ENCODE data around the gene FAM171A1.
A peak's percentile ranks its signal among the peaks of the same experiment; 100 is the strongest.
"Not testable (repeated sequence)": the region's sequence is repeated elsewhere in the genome, so short reads cannot be mapped to it uniquely, and the experiment has no call there.

The FAM171A1 gene

DNA sequence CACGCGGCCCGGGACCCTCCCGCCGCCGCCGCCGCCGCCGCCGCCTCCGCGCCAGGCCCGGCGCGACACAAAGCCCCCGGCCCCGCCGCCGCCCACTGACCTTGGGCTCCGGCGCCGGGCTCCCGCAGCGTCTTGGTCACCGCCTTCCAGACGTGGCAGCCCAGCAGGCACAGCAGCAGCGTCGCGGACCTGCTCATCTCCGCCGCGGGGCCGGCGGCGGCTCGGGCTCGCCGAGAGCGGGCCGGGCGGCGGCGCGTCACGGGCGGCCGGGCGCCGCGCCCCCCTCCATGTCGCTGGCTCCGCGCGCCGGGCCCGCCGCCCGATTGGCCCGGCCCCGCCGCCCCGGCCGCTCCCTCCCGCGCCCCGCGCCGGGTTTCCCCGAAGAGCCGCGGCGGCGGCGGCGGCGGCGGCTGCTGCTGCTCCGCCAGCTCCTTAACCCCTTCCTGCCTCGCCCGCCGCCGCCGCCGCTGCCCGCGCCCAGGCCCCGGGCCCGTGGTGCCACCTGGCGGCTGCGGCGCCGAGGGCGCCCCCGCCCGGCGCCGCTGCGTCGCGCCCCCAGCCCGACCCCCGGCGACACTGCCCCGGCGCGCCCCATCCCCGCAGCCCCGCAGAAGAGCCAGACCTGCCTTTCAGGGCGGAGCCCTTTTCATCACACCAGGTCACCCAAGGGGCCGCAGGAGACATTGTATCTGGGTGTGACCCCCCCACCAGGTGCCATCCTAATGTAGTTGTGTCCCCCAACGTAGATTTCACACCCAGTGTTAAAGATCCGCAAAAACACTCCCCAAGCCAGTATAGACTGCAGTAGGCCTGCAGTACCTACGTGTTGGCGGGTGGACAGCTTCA is at the start of gene FAM171A1:
Gene FAM171A1, minus strand, starts transcription at position 434 of the 846 bp plus-strand sequence. Its CDS starts 237 bp downstream, at position 197.
- Mint-ChIP-seq H3K27me3 (peaks cover 54% of the 10 kb centered on the region), H3K9me3 (no peaks in the 10 kb centered on the region), H3K27ac (no peak within 1 kb of the TSS), H3K4me3 (peak within 1 kb of the TSS; percentile 75), H3K36me3 (ENCODE audit: low read depth) (no peaks in the 10 kb centered on the region), H3K4me1 (ENCODE audit: low read depth) (peaks cover 8% of the 10 kb centered on the region)
- DNase-seq, result peak; percentile 73

- Mint-ChIP-seq H3K27me3 (peaks cover 26% of the 10 kb centered on the region), H3K4me3 (no peak overlapping the region), H3K9me3 (peaks cover 4% of the 10 kb centered on the region), H3K4me1 (ENCODE audit: low read depth) (no peaks in the 10 kb centered on the region), H3K27ac (no peak overlapping the region), H3K36me3 (ENCODE audit: low read depth) (no peaks in the 10 kb centered on the region)
- DNase-seq, result no peak
These were observed 49.8 kb upstream of the FAM171A1 start for GRCh38 chr10:15420858-15421257.

DNA sequence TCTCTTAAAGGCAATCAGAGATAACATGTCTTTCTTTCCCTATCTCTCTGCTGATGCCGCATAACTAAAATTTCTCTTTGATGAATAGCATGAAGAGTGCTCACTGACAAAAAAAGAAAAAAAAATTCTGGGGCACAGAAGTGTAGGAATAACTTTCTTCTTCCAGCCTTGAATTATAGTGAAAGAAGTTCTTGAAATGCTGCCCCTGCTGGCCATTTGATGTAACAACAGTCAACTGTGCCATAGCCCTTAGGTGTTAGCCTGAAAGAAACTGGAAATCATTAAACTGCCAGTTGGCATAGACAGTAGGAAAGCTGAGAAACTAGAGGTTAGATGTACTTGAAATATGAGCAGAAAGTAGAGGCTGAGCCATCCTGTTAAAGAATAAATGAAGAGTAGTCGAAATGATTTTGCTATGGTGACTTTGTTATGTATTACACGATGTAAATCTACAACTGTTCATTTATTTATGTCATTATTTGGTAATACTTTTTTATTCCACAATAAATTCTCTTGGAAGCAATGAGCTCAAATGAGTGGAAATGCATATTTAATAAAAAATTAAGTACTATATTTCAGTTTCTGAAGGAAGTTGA is 48.3 kb upstream of the FAM171A1 start:
- Mint-ChIP-seq H3K27ac (no peak overlapping the region), H3K9me3 (peaks cover 4% of the 10 kb centered on the region), H3K4me1 (ENCODE audit: low read depth) (no peaks in the 10 kb centered on the region), H3K27me3 (peaks cover 19% of the 10 kb centered on the region), H3K36me3 (ENCODE audit: low read depth) (no peaks in the 10 kb centered on the region), H3K4me3 (no peak overlapping the region)
- DNase-seq, result no peak

- peaks cover 4% of the 10 kb centered on the region for H3K9me3 Mint-ChIP-seq
- H3K36me3 Mint-ChIP-seq (ENCODE audit: low read depth), result no peaks in the 10 kb centered on the region
These were observed 44.9 kb upstream of the FAM171A1 start for GRCh38 chr10:15416034-15416433.

GRCh38 chr10:15411010-15411409 is 39.9 kb upstream of the FAM171A1 start:
- peaks cover 2% of the 10 kb centered on the region for H3K9me3 Mint-ChIP-seq
- H3K27me3 Mint-ChIP-seq, result peaks cover 20% of the 10 kb centered on the region
- H3K27ac Mint-ChIP-seq, result no peak overlapping the region
- H3K4me3 Mint-ChIP-seq, result no peak overlapping the region
- no peaks in the 10 kb centered on the region for H3K36me3 Mint-ChIP-seq (ENCODE audit: low read depth)
- no peak for DNase-seq
- H3K4me1 Mint-ChIP-seq (ENCODE audit: low read depth), result no peaks in the 10 kb centered on the region

More at GRCh38 chr10:15416034-15416433, 44.9 kb upstream of the FAM171A1 start:
- Mint-ChIP-seq H3K27me3 (peaks cover 22% of the 10 kb centered on the region), H3K27ac (no peak overlapping the region), H3K4me1 (ENCODE audit: low read depth) (no peaks in the 10 kb centered on the region), H3K4me3 (no peak overlapping the region)
- DNase-seq, result no peak

GRCh38 chr10:15409350-15409749 is 38.3 kb upstream of the FAM171A1 start:
- not testable (repeated sequence) for H3K4me3 Mint-ChIP-seq; DNase-seq; H3K36me3 Mint-ChIP-seq (ENCODE audit: low read depth); H3K4me1 Mint-ChIP-seq (ENCODE audit: low read depth); H3K27ac Mint-ChIP-seq; H3K9me3 Mint-ChIP-seq
- peaks cover 20% of the 10 kb centered on the region for H3K27me3 Mint-ChIP-seq

DNA sequence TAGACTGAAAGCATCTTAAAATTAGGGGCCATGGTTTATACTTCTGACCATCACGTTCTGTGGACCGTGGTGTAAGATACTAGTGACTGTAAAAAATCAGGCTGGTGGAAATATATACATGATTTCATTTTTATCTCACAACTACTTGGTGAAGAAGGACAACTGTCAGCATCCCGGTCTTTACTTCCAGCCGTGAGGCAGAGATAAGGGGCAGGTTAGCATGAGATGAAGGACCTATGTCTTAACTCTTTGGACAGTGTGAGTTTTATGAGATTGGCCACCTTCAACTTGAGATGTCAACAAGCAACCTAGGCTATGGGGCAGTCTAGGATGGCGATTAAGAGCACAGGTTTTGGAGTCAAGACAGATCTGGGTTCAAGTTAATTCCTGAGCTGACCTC is 37.5 kb upstream of the FAM171A1 start:
- H3K27ac Mint-ChIP-seq, result no peak overlapping the region

GRCh38 chr10:15405319-15405718 is 34.2 kb upstream of the FAM171A1 start:
- H3K4me1 Mint-ChIP-seq (ENCODE audit: low read depth), result no peaks in the 10 kb centered on the region
- H3K36me3 Mint-ChIP-seq (ENCODE audit: low read depth), result no peaks in the 10 kb centered on the region
- no peak for DNase-seq
- H3K4me3 Mint-ChIP-seq, result no peak overlapping the region
- peaks cover 13% of the 10 kb centered on the region for H3K27me3 Mint-ChIP-seq
- H3K9me3 Mint-ChIP-seq, result peaks cover 13% of the 10 kb centered on the region
- H3K27ac Mint-ChIP-seq, result no peak overlapping the region

More for the DNA sequence above, 37.5 kb upstream of the FAM171A1 start:
- no peak for DNase-seq
- H3K27me3 Mint-ChIP-seq, result peaks cover 17% of the 10 kb centered on the region
- no peaks in the 10 kb centered on the region for H3K36me3 Mint-ChIP-seq (ENCODE audit: low read depth)
- H3K9me3 Mint-ChIP-seq, result peaks cover 9% of the 10 kb centered on the region
- H3K4me1 Mint-ChIP-seq (ENCODE audit: low read depth), result no peaks in the 10 kb centered on the region
- H3K4me3 Mint-ChIP-seq, result no peak overlapping the region

DNA sequence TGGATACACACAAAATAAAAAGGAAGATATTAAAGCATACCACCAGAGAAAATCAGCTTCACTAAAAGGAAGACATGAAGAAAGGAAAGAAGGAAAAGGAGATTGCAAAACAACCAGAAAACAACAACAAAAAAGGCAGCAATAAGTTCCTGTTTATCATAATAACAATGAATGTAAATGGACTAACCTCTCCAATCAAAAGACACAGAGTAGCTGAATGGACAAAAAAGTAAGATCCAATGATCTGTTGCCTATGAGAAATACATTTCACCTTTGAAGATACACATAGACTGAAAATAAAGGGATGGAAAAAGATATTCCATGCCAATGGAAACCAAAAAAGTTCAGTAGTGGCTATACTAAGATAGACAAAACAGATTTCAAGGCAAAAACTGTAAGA is 30.3 kb upstream of the FAM171A1 start:
- no peak for DNase-seq
- H3K27me3 Mint-ChIP-seq, result peaks cover 2% of the 10 kb centered on the region
- H3K9me3 Mint-ChIP-seq, result peaks cover 16% of the 10 kb centered on the region
- H3K27ac Mint-ChIP-seq, result no peak overlapping the region
- no peak overlapping the region for H3K4me3 Mint-ChIP-seq
- no peaks in the 10 kb centered on the region for H3K36me3 Mint-ChIP-seq (ENCODE audit: low read depth)
- no peaks in the 10 kb centered on the region for H3K4me1 Mint-ChIP-seq (ENCODE audit: low read depth)

DNA sequence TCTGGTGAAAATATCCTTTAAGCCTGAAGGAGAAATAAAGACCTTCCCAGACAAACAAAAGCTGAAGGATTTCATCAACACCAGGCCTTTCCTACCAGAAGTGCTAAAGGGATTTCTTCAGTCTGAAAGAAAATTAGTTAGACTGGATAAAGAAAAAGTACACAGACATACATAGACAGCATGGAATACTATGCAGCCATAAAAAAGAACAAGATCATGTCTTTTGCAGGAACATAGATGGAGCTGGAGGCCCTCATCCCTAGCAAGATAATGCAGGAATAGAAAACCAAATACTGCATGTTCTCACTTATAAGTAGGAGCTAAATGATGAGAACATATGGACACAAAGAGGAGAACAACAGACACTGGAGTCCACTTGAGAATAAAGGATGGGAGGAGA is 29.4 kb upstream of the FAM171A1 start:
- not testable (repeated sequence) for H3K27me3 Mint-ChIP-seq

DNA sequence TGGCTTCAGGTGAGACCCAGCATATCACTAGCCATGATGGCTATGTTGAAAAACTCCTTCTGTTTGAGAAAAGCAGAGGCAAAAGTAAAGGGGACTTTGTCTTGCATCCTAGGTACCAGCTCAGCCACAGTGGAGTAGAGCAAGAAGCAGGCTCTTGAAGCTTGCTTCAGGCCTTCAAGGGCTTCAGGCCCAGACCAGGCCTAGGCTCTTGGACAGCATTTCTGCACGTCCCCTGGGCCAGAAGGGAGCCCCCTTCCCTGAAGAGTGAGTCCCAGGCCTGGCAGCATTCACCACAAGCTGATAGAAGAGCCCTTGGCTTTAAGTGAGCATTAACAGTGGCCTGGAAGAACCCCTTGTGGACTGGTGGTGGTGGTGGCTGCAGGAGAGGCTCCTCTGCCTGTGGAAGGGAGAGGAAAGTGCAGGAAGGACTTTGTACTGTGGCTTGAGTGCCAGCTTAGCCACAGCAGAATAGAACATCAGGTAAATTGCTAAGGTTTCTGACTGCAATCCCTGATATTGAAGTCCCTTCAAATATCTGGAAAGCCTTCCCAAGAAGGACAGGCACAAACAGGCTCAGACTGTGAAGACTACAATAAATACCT is 28.1 kb upstream of the FAM171A1 start:
- Mint-ChIP-seq H3K27me3 (peaks cover 5% of the 10 kb centered on the region), H3K4me1 (ENCODE audit: low read depth) (no peaks in the 10 kb centered on the region), H3K36me3 (ENCODE audit: low read depth) (no peaks in the 10 kb centered on the region), H3K4me3 (no peak overlapping the region), H3K9me3 (peaks cover 9% of the 10 kb centered on the region), H3K27ac (no peak overlapping the region)
- no peak for DNase-seq

More for the DNA sequence above, 29.4 kb upstream of the FAM171A1 start:
- H3K27ac Mint-ChIP-seq; DNase-seq; H3K4me1 Mint-ChIP-seq (ENCODE audit: low read depth); H3K36me3 Mint-ChIP-seq (ENCODE audit: low read depth); H3K4me3 Mint-ChIP-seq: not testable (repeated sequence)
- peaks cover 16% of the 10 kb centered on the region for H3K9me3 Mint-ChIP-seq

GRCh38 chr10:15395935-15396334 is 24.8 kb upstream of the FAM171A1 start:
- H3K4me3 Mint-ChIP-seq, result no peak overlapping the region

DNA sequence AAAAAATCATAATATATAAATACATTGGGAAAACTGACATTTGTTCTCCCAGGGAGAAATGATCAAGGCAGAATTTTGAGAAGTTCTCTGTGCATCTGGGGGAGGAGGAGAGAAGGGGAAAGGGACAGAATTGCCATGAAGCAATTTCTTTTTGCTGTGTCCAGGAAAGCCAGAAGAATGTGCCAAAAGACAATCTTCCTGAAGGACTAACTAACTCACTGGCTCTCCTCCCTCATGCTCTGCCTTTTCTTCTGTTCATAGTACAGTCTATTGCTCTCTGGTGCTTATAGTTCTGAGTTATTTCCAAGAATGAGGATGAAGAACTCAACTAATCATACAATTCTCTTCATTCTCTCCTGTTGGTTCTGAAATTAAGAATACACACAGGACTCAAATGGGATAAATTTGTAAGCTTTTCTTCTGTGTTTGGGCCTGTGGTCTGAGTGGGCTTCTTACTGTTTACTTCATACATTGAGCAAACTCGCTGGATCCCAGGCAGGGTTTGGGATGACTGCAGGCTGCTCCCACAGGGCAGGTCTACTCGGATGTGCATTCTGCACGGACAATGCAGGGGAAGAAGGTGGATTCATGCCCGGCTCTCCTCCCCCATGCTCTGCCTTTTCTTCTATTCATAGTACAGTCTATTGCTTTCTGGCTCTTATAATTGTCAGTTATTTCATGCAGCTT is 22.2 kb upstream of the FAM171A1 start:
- no peak for DNase-seq
- H3K27ac Mint-ChIP-seq, result no peak overlapping the region
- H3K4me3 Mint-ChIP-seq, result no peak overlapping the region
- H3K36me3 Mint-ChIP-seq (ENCODE audit: low read depth), result no peaks in the 10 kb centered on the region
- H3K9me3 Mint-ChIP-seq, result no peaks in the 10 kb centered on the region
- no peaks in the 10 kb centered on the region for H3K4me1 Mint-ChIP-seq (ENCODE audit: low read depth)
- peaks cover 20% of the 10 kb centered on the region for H3K27me3 Mint-ChIP-seq

More at GRCh38 chr10:15395935-15396334, 24.8 kb upstream of the FAM171A1 start:
- Mint-ChIP-seq H3K4me1 (ENCODE audit: low read depth) (no peaks in the 10 kb centered on the region), H3K27me3 (peaks cover 17% of the 10 kb centered on the region), H3K9me3 (peaks cover 7% of the 10 kb centered on the region), H3K36me3 (ENCODE audit: low read depth) (no peaks in the 10 kb centered on the region), H3K27ac (no peak overlapping the region)
- no peak for DNase-seq

GRCh38 chr10:15391491-15391890 is 20.4 kb upstream of the FAM171A1 start:
- H3K27ac Mint-ChIP-seq, result no peak overlapping the region
- DNase-seq, result no peak
- no peak overlapping the region for H3K4me3 Mint-ChIP-seq
- H3K27me3 Mint-ChIP-seq, result peaks cover 30% of the 10 kb centered on the region
- no peaks in the 10 kb centered on the region for H3K9me3 Mint-ChIP-seq
- H3K36me3 Mint-ChIP-seq (ENCODE audit: low read depth), result no peaks in the 10 kb centered on the region
- no peaks in the 10 kb centered on the region for H3K4me1 Mint-ChIP-seq (ENCODE audit: low read depth)

Measured in activated T-cell treated with anti-CD3 and anti-CD28 coated beads, Interleukin-2, amount 50 U/mL, for 24 hours (primary cell).